CD4-positive, alpha-beta T cell treated with Interleukin-4 for 1 hour (primary cell): ENCODE results near the gene TSTD1.
A peak's percentile ranks its signal among the peaks of the same experiment; 100 is the strongest.

Experiments used
- DNase-seq, 2 donors: peaks; one replicate each; pipeline ENCODE4 v3.0.0-alpha.2; 2020 to 2022

The TSTD1 gene

DNA sequence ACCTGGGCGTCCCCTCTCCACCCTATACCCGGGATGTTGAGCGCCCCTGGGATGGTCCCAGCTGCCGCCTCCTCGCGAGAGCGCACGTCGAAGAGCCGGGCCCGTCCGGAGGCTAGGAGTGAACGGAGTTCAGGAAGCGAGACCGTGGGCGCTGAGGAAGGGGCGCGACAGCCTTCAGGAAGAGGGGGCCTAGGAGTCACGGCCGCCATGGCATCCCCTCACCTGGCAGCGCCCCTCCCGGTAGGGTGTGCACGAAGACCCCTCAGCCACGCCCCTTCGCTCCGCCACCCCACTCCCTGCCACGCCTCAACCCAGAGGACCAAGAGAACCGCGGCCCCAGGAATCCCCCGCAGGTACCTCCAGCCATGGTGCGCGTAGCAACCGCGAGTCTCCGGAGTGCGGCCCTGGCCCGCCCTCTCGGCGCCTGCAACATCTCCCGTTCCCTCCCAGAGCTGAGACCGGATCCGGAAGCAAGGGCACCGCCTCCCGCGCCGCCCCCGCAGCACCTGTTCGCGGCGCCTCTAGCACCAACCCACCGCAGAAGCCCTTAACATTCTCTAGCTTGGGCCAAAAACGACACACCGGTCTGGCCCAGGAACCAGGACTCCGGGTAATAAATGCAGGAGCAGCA is at the start of gene TSTD1:
TSTD1 (minus strand) TSS at position 442 of the 631 bp plus-strand sequence; CDS start at position 367, 75 bp downstream.
- DNase-seq = peak; percentile 88 to 91

- no peak for DNase-seq
Observed at GRCh38 chr1:161086457-161086856, 47.7 kb upstream of the TSTD1 start.

DNA sequence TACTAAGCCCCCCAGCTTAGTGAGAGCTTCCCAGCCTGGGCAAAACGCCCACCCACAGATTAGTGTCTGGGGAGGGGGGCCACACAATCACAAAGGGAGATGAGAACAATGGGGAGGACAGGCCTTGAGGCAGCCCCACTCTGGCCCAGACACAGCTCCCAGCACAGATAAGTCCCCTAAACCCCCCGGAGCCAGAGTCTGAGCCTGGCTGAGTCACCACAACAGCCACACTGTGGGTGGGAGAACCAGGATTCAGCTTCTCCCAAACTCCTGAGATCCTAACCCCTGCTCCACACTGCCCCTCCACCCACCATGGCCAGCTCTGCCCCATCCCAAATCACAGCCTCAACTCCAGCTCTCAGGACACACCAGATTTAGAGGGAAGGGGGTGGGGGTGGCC is 46.4 kb upstream of the TSTD1 start:
- DNase-seq = no peak

GRCh38 chr1:161084597-161084988 is 45.8 kb upstream of the TSTD1 start:
- DNase-seq = no peak

GRCh38 chr1:161083748-161084596 is 45.2 kb upstream of the TSTD1 start:
- DNase-seq = no peak

GRCh38 chr1:161082996-161083747 is 44.4 kb upstream of the TSTD1 start:
- DNase-seq = peak; percentile 16 to 83

- no peak for DNase-seq
Observed at GRCh38 chr1:161082483-161082882, 43.7 kb upstream of the TSTD1 start.

- DNase-seq = no peak
Observed at GRCh38 chr1:161081519-161081918, 42.8 kb upstream of the TSTD1 start.

DNA sequence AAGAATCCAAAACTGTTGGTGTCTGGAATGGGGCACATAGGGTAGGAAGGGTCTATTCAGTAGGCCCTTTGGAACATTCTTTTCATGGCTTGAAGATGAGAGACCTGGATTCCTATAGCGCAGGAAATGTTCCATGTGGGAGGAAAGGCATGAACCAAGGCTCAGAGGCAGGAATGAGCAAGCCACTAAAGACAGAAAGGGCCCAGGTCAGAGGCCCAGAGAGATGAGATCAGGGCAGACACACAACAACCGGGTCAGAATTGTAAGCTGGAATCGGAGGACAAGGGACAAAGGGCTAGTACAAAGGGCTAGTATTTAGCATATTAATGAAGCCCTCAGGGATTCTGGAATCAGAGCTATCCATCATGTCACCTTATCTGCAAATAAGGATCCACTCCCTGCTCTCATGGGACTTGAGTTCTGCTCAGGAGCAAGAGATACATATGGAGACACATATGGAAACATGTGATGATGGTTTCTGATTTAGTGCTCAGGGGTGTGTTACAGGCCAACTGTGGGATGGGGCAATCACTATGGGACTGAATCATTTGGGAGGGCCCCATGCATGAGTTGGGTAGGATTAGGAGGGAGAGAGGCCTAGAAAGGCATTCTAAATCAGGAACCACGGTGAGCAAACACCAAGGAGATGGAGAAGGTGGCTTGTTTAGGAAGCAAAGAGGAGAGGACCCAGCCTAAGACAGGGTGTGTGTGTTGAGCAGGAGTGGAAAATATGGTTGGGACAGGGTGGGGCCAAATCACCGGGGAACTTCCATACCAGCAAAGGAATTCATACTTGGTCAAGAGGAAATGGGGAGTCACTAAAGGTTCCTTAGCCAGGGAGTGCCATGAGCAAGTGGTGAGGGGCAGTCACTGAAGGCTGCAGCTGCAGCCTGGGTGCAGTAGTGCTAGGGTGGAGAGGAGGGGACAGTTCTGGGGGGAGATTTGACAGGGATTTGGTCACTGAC is 42.0 kb upstream of the TSTD1 start:
- DNase-seq = no peak

DNA sequence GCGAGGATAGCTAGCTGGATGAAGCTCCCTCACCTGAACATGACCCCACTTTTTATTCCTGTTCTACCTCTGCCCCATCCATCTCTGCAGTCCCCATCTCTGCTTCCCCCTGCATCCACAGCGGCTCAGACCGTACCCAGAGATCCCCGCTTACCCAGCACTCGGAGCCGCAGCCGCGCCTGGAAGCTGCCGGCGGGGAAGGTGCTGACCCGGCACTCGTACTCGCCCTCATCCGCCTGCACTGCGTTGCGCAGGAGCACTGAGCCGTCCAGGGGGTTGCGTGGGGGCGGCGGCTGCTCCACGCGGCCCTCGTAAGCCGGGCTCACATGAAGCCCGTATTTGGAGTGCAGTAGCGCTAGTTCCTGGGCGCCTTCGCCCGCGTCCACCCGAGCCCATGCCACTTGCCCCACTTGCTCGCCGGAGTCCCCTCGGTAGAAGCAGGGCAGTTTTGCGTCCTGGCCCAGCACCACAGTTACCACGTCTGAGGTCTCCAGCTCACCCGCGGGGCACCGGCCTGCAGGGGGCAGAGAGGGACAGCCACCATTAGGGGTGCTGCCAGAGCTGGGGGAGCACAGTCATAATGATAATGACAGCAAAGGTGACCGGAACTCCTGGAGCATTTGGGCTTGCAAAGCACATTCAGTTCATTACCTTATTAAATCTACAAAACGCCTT is 40.8 kb upstream of the TSTD1 start:
- DNase-seq = no peak

- no peak for DNase-seq
Observed at GRCh38 chr1:161077426-161077825, 38.7 kb upstream of the TSTD1 start.

GRCh38 chr1:161076410-161076809 is 37.6 kb upstream of the TSTD1 start:
- DNase-seq = no peak

- DNase-seq = no peak
Observed at GRCh38 chr1:161074676-161075368, 36.1 kb upstream of the TSTD1 start.

DNA sequence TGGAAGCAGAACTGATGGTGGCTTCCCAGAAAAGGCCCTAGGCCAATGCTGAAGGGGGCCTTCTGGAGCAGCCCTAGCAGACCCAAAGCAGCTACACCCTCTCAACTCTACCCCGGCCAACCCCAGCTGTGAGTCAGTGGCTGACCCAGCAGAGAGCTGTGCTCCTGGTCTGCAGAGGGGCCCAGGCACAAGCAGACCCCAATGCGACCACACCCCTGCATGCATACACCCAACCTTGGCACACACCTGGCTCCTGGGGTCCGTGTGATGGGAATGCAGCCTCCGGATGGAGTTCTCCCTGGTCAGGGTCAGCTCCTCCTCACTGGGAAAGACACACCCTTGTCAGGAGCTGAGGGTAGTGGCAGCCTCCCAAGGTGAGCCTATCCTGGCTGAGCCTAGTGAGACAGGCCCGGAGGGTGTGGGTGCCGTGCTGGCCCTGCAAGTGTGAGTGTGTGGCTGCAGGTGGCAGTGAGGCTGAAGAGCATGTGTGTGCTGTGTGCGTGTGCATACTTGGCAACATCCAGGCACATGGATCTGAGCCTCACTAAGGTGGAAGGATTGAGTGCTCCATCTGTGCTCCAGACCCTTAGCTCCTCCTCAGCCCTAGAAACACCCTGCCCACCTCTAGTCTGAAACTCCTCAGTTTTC is 34.8 kb upstream of the TSTD1 start:
- DNase-seq = no peak

DNA sequence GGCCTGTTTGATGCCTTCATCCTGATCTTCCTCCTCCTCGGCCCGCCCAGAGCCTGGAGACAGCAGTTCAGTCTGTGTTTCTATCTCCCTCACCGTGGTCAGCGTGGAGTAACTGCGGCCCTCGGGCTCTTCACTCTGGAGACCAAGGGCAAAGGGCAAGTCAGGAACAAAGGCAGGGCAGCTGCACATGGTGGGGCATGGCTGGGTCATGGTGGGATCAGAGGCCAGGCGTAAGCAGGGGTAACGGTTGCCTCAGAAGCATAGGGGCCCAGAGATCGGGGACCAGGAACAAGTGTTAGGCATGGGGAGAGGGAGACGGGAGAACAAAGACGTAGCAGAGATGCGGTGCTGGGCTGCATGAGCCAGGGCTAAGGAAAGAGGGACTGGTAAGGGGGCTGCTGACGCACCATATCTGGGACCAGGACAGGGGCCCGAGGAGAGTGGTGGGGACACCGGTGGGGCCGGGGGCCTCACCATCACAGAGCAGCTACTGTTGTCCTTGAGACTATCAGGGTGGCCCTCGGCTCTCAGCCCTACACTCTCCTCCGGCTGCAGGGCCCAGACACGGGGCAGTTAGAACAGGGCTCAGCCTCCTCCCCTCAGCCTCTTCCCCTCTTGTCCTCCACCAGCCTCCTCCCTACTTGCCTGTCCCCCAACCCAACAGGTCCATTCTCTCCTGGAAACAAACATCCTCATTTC is 34.1 kb upstream of the TSTD1 start:
- DNase-seq = no peak

GRCh38 chr1:161071886-161072371 is 33.2 kb upstream of the TSTD1 start:
- DNase-seq = peak; percentile 58 to 73

DNA sequence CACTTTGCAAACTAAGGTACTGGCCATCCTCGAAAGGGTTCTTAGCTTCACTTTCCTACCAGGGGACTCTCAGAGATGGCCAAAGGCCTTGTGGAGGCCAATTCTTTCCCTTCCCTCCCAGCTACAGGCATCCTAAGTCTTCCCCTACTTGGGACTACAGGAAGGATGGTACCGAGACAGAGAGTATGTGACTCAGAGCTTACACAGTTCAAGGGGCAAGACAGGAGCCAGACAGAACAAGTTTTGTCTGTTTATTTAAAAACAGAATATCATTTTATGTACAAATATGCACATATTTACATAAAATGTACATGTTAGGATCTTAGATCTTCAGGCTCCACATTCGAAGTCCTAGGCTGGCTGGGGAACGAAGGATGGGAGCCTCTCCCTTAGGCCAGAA is 32.0 kb upstream of the TSTD1 start:
- DNase-seq = no peak

DNA sequence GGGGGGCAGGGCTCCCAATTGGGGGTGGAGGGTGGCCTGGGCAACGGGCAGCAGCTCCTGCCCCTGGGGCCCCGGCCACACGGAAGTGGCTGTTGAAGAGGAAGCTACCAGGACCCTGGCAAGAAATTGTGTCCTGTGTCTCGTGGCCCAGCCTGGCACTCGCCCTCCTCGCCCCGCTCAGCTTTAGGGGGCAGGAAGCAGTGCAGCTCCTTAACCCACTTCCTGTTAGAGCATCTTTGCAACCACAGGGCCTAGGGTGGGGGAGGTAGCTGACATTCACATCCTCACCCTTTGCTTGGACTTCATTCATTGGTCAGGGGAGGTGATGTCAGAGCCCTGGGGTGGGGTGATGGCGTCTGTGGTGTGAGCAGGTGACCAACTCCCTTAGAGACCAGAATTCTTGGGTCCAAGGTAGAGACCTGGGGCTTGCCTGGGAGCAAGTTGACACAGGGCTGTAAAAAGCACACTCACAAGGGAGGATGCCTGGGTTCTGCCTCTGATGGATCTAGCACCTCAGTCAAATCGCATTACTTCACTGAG is 31.0 kb upstream of the TSTD1 start, which contains the start of gene ARHGAP30:
ARHGAP30 (minus strand) TSS at position 161 of the 540 bp plus-strand sequence. CDS start 267 bp downstream, outside the sequence.
- peak; percentile 95 for DNase-seq

DNA sequence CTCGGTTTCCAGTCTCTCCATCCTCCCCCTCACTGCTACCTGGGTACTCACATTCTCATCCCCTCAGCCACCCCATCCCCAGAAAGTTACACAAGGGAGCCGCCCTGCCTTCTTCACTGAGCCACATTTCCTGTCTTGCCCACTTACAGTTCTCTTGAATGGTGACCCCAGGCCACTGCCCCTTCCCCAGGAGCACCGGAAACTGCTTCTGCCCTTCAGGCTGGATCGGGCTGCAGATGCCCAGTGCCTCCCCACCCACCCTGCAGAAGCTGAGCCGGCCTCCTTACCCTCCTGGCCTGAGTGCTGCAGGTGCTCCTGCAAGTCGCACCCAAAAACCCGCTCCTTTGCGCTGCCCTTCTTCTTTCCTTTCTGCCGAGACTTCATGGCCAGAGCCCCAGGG is 30.5 kb upstream of the TSTD1 start:
- DNase-seq = no peak
